Neural cell (in vitro differentiated cells): Measurements from ENCODE around the gene KLF13. TPM values are rescaled to one million over a fixed set of nuclear protein-coding genes. Genes with fewer than 3 reads are reported as not detected.

Experiments used
- H2AFZ ChIP-seq: fragments of 200-600, 300-800 bp; sonication (generic), shearing (Covaris generic); 2 replicates; pipeline ENCODE4 v1.6.0; 2014; ENCODE audit warnings: low read depth, mild to moderate bottlenecking, antibody characterized with exemption, low read length, moderate library complexity
- H3F3A ChIP-seq: fragments of 200-600 bp; shearing (Covaris generic); 2 replicates; pipeline ENCODE4 v1.6.1; 2016; ENCODE audit warnings: mild to moderate bottlenecking, moderate library complexity, mixed read lengths, antibody characterized with exemption, low read length; ENCODE audit not compliant: insufficient read depth, poor library complexity, severe bottlenecking
- H3K27ac ChIP-seq: fragments of 200-600, 300-800 bp; sonication (generic), shearing (Covaris generic); 2 replicates; pipeline ENCODE4 v1.5.1; 2014; ENCODE audit warnings: mild to moderate bottlenecking, low read length, moderate library complexity
- H3K27me3 ChIP-seq: fragments of 300-800, 200-600 bp; sonication (generic), shearing (Covaris generic); 2 replicates; pipeline ENCODE4 v1.6.0; 2014; ENCODE audit warnings: mild to moderate bottlenecking, low read depth, low read length, moderate library complexity; ENCODE audit not compliant: insufficient read depth
- H3K36me3 ChIP-seq: fragments of 300-800, 200-600 bp; sonication (generic), shearing (Covaris generic); 2 replicates; pipeline ENCODE4 v1.5.1; 2014; ENCODE audit warnings: mild to moderate bottlenecking, antibody characterized with exemption, low read length, moderate library complexity; ENCODE audit not compliant: insufficient read depth
- H3K4me2 ChIP-seq: fragments of 300-800, 200-600 bp; sonication (generic), shearing (Covaris generic); 2 replicates; pipeline ENCODE4 v1.6.0; 2014; ENCODE audit warnings: mild to moderate bottlenecking, low read length
- H3K4me3 ChIP-seq: fragments of 300-800, 200-600 bp; sonication (generic), shearing (Covaris generic); 2 replicates; pipeline ENCODE4 v1.5.1; 2014; ENCODE audit warnings: mild to moderate bottlenecking, low read length, moderate library complexity
- H3K79me2 ChIP-seq: fragments of 200-600 bp; shearing (Covaris generic); replicated peaks from 2 replicates; pipeline ENCODE4 v1.6.0; 2014; ENCODE audit warnings: mild to moderate bottlenecking, low read length, moderate library complexity; ENCODE audit not compliant: insufficient read depth
- H3K9ac ChIP-seq: fragments of 300-800, 200-600 bp; sonication (generic), shearing (Covaris generic); 2 replicates; pipeline ENCODE4 v1.6.1; 2016; ENCODE audit warnings: mild to moderate bottlenecking, low read length, mixed read lengths
- H3K9me2 ChIP-seq: fragments of 200-600 bp; shearing (Covaris generic); 2 replicates; pipeline ENCODE4 v1.6.1; 2016; ENCODE audit warnings: mild to moderate bottlenecking, low read length, mixed read lengths; ENCODE audit not compliant: insufficient read depth
- H3K9me3 ChIP-seq: fragments of 200-600, 300-800 bp; sonication (generic), shearing (Covaris generic); 2 replicates; pipeline ENCODE4 v1.6.1; 2016; ENCODE audit warnings: mild to moderate bottlenecking, mixed run types, low read length, moderate library complexity, mixed read lengths
- H4K20me1 ChIP-seq: fragments of 200-600 bp; shearing (Covaris generic); 2 replicates; pipeline ENCODE4 v1.6.1; 2016; ENCODE audit warnings: mild to moderate bottlenecking, mixed run types; ENCODE audit not compliant: insufficient read depth
- EP300 ChIP-seq: fragments of 450-650 bp; conservative IDR thresholded peaks from 2 replicates; pipeline ENCODE4 v1.6.1; 2014; ENCODE audit warnings: antibody characterized with exemption, mild to moderate bottlenecking, moderate library complexity; ENCODE audit not compliant: poor library complexity, severe bottlenecking
- EZH2 ChIP-seq: fragments of 200-600, 300-800 bp; shearing (Covaris generic), sonication (generic); IDR thresholded peaks from 2 replicates; pipeline ENCODE4 v1.6.1; 2014; ENCODE audit warnings: antibody characterized with exemption, low read length, borderline replicate concordance, mild to moderate bottlenecking; ENCODE audit not compliant: insufficient read depth, poor library complexity, severe bottlenecking
- MXI1 ChIP-seq: fragments of 450-650 bp; conservative IDR thresholded peaks from 2 replicates; pipeline ENCODE4 v1.6.1; 2014; ENCODE audit warnings: antibody characterized with exemption, mild to moderate bottlenecking; ENCODE audit not compliant: poor library complexity, severe bottlenecking
- POLR2AphosphoS5 ChIP-seq: IDR thresholded peaks from 2 replicates; pipeline ENCODE4 v1.6.1; 2012
- RAD21 ChIP-seq: fragments of 450-650 bp; conservative IDR thresholded peaks from 2 replicates; pipeline ENCODE4 v1.6.1; 2014; ENCODE audit warnings: antibody characterized with exemption, mild to moderate bottlenecking, moderate library complexity
- SMC3 ChIP-seq: fragments of 450-650 bp; conservative IDR thresholded peaks from 2 replicates; pipeline ENCODE4 v1.6.1; 2014; ENCODE audit warnings: antibody characterized with exemption, mild to moderate bottlenecking, moderate library complexity; ENCODE audit not compliant: poor library complexity
- TAF1 ChIP-seq: IDR thresholded peaks from 2 replicates; pipeline ENCODE4 v1.6.1; 2012; ENCODE audit warnings: low read depth
- polyA plus RNA-seq: library from polyadenylated mRNA; depleted of rRNA; stranded (reverse); fragments of >200 nt; gene quantifications from 2 replicates; pipeline ENCODE4 v1.2.3, GENCODE V29; 2014
- TF ChIP-seq, protein P1 (sequence below): fragments of 450-650 bp; IDR thresholded peaks from 2 replicates; pipeline ENCODE4 v1.5.1; 2014; ENCODE audit warnings: antibody characterized with exemption, mild to moderate bottlenecking, moderate library complexity; ENCODE audit not compliant: poor library complexity, severe bottlenecking
- TF ChIP-seq, protein P2 (sequence below): IDR thresholded peaks from 2 replicates; pipeline ENCODE4 v1.6.1; 2012; ENCODE audit warnings: borderline replicate concordance

Gene KLF13
- polyA plus RNA-seq, 1 donor from 2014 or later: 17.0 TPM

DNA sequence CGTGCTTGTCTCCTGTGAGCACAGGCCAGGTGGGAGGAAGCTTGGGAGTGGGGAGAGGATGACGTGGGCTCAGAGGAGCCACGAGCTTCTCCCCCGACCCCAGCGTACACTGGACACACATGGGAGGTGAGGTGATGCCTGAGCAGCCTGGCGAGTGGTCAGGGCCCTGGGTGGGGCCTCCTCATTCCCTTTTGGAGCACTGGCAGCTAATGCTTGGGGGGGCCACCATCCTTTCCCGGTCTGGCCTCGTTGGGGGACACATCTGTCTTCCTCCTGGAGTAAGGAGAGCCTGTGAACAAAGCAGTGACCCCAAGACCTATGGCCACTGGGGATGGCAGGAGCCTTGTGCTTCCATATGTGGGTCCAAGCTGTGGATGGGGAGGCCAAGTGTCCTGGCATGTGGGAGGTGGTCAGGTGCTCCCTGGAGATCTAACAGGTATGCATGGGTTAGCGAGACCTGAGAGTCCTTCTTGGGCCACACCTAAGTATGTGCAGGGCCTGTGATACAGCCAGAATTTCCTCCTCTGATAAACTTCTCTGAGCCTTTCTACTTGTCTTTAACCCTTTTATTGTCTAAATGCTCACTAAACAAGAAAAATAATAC lies 9.5 kb downstream of the KLF13 start:
- no peaks in the 10 kb centered on the region for H3K36me3 ChIP-seq
- no peaks in the 10 kb centered on the region for H3K9me2 ChIP-seq
- no peaks in the 10 kb centered on the region for H3F3A ChIP-seq
- H3K4me2 ChIP-seq: no peak overlapping the region
- H2AFZ ChIP-seq: no peak overlapping the region
- peaks cover 80% of the 10 kb centered on the region for H3K79me2 ChIP-seq
- no peak for TF ChIP-seq EP300
- TF ChIP-seq POLR2AphosphoS5: no peak
- TF ChIP-seq TAF1: no peak
- TF ChIP-seq, protein P1, sequence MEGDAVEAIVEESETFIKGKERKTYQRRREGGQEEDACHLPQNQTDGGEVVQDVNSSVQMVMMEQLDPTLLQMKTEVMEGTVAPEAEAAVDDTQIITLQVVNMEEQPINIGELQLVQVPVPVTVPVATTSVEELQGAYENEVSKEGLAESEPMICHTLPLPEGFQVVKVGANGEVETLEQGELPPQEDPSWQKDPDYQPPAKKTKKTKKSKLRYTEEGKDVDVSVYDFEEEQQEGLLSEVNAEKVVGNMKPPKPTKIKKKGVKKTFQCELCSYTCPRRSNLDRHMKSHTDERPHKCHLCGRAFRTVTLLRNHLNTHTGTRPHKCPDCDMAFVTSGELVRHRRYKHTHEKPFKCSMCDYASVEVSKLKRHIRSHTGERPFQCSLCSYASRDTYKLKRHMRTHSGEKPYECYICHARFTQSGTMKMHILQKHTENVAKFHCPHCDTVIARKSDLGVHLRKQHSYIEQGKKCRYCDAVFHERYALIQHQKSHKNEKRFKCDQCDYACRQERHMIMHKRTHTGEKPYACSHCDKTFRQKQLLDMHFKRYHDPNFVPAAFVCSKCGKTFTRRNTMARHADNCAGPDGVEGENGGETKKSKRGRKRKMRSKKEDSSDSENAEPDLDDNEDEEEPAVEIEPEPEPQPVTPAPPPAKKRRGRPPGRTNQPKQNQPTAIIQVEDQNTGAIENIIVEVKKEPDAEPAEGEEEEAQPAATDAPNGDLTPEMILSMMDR: no peak
- TF ChIP-seq SMC3: no peak
- TF ChIP-seq RAD21: no peak
- no peak for TF ChIP-seq MXI1
- TF ChIP-seq, protein P2, sequence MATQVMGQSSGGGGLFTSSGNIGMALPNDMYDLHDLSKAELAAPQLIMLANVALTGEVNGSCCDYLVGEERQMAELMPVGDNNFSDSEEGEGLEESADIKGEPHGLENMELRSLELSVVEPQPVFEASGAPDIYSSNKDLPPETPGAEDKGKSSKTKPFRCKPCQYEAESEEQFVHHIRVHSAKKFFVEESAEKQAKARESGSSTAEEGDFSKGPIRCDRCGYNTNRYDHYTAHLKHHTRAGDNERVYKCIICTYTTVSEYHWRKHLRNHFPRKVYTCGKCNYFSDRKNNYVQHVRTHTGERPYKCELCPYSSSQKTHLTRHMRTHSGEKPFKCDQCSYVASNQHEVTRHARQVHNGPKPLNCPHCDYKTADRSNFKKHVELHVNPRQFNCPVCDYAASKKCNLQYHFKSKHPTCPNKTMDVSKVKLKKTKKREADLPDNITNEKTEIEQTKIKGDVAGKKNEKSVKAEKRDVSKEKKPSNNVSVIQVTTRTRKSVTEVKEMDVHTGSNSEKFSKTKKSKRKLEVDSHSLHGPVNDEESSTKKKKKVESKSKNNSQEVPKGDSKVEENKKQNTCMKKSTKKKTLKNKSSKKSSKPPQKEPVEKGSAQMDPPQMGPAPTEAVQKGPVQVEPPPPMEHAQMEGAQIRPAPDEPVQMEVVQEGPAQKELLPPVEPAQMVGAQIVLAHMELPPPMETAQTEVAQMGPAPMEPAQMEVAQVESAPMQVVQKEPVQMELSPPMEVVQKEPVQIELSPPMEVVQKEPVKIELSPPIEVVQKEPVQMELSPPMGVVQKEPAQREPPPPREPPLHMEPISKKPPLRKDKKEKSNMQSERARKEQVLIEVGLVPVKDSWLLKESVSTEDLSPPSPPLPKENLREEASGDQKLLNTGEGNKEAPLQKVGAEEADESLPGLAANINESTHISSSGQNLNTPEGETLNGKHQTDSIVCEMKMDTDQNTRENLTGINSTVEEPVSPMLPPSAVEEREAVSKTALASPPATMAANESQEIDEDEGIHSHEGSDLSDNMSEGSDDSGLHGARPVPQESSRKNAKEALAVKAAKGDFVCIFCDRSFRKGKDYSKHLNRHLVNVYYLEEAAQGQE: no peak
- no peak for TF ChIP-seq EZH2
- H3K27me3 ChIP-seq: no peaks in the 10 kb centered on the region
- no peaks in the 10 kb centered on the region for H3K9me3 ChIP-seq
- no peak overlapping the region for H3K4me3 ChIP-seq
- H3K9ac ChIP-seq: no peak overlapping the region
- H4K20me1 ChIP-seq: peaks cover 19% of the 10 kb centered on the region
- no peak overlapping the region for H3K27ac ChIP-seq

DNA sequence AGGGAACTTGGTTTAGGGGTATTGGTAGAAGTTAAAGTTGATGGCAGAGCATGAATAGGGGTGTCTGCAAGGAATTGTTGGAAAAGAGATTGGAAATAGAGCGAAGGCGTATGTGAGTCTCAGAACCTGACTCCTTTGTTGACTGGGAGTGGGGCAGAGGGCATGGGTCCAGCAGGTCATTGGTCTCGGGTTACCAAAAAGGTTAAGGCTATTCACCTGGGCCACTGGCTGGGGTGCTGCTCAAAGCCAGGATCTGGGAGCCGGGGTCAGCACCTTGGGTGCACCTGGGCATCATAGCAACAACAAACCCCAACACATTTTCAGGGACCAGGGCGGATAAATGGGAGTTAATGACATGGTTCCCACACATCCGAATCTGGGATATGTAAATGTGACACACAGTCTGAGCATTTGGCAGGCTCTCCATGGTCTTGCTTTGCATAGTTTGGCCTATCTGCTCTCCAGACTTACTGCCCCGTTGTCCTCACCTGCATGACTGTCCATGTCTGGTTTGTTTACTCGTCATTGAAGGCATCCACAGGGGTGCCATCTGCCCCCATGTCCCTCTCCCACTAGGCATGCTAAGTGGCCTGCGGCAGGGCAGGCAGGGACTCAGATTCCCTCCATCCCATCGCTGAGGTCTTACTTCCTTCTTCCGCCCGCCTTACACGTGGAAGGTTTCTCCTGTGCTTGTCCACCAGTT lies 10.1 kb downstream of the KLF13 start:
- TF ChIP-seq EP300 (no peak), MXI1 (no peak), EZH2 (no peak)
- TF ChIP-seq, protein P1: no peak
- TF ChIP-seq, protein P2: no peak
- Histone ChIP-seq H3K27ac (no peak overlapping the region), H3K36me3 (no peaks in the 10 kb centered on the region), H3K9me3 (no peaks in the 10 kb centered on the region), H3K4me2 (no peak overlapping the region), H3K9ac (no peak overlapping the region), H3F3A (no peaks in the 10 kb centered on the region), H2AFZ (no peak overlapping the region), H3K9me2 (no peaks in the 10 kb centered on the region), H3K4me3 (no peak overlapping the region), H4K20me1 (peaks cover 17% of the 10 kb centered on the region), H3K27me3 (no peaks in the 10 kb centered on the region), H3K79me2 (peaks cover 76% of the 10 kb centered on the region)
